Activated CD4-positive, alpha-beta T cell treated with anti-CD3 and anti-CD28 coated beads, Interleukin-2, Interleukin-4, amounts not matched to agents 100 ng/mL and 50 ng/mL, durations not matched to agents 16 hours and 8 hours (primary cell): ENCODE data around the gene OLR1.

Experiments used
- DNase-seq: peaks from one replicate; pipeline ENCODE4 v3.0.0-alpha.2; 2020; ENCODE audit warnings: low spot score

OLR1 gene

GRCh38 chr12:10153271-10154144 is 18.4 kb downstream of the OLR1 start:
- peak; percentile 62 for DNase-seq

DNA sequence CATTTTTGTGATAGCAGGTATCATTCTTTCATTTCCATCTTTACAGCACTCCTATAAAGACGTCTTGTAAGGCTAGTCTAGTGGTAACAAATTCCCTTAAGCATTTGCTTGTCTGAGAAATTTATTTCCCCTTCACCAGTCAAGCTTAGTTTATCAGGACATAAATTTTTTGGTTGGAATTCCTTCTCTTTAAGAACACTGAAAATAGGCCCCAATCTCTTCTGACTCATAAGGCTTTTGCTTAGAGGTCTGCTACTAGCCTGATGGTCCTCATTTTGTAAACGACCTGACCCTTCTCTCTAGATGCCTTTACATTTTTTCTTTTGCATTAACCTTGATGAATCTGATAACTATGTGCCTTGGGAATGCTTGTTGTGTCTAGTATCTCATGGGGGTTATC is 20.3 kb downstream of the OLR1 start:
- no peak for DNase-seq

GRCh38 chr12:10147714-10148403 is 24.1 kb downstream of the OLR1 start:
- peak; percentile 36 for DNase-seq

DNA sequence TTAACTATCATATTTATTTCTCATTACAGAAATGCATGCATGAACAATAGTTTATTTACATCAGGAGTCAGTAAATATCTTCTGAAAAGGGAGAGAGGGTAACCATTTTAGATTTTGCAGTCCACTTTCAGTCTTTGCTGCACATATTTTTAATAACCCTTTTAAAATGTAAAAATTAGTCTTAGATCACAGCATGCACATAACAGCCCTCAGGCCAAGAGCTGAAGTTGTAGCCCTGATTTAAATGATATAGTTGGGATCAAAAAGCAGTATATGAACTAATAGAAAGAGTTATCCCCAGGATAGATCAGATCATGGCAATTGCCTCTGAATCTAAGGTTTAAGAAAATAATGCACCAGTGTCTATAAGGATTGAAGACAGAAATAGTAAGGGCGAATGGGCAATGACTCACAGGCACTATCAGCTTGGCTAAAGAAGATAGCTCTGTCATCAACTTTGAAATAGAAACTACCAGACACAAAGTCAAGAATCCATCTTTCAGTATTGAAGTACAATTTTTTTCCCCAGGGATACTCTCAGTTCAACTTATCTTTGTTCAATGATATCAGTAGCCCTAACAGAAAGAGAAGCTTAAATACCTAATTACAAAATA is 28.8 kb downstream of the OLR1 start:
- DNase-seq = no peak

- peak; percentile 44 for DNase-seq
These were observed 31.9 kb downstream of the OLR1 start for GRCh38 chr12:10140001-10140400.

DNA sequence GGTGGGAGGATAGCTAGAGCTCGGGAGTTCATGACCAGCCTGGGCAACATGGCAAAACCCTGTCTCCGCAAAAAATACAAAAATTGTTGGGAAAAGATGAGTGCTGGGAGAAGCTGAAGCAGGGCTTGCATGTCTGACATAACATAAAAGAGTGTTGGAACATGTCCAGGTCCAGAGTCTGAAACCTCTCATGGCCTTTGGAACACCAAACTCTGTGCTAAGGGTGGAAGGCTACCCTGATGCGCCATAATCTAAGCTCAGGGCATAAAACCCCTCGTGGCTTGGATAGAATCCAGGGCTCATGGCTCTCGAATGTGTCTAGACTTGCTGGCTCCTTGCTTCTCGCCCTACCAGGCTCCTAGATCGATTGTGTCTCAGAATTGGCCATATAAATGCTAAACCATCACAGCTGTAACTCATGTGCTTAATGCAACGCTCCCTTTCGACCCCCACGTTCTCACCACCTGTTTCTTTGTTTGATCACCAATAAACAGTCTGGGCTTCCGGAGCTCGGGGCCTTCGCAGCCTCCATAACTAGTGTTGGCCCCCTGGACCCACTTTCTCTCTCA is 35.2 kb downstream of the OLR1 start:
- DNase-seq = no peak

DNA sequence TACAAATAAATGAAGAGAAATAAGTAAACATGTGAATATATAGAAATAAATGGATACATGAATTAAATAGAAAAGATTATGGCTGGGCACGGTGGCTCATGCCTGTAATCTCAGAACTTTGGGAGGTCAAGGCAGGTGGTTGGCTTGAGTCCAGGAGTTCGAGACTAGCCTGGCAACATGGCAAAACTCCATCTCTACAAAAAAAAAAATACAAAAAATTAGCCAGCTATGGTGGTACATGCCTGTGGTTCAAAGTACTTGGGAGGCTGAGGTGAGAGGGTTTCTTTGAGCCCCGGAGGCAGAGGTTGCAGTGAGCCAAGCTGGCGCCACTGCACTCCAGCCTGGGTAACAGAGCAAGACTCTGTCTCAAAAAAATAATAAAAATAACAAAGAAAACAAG is 36.8 kb downstream of the OLR1 start:
- DNase-seq = no peak

DNA sequence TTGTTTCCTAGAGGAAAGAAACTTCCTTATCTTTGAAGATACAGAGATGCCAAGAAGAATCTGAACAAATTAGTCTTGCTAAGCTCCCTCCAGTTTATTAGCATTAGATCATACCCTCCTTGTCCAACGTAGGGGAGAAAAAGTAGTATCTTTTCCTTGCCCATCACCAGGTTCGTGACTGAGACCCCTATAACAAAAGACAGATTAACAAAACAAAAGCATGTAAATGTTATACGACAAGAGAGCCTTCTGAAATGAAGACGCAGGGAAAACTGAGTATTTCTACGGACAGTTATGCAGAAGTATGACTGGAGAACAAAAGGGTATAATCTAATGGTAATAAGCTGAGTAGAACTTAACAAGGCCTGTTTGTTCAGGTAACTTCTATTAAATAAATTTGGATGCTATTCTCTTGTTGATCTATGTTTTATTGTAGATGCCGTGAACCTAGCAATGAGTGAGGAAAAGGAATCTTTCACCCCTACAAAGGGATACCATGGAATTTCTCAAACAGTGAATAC is 39.0 kb downstream of the OLR1 start:
- no peak for DNase-seq

GRCh38 chr12:10131111-10131690 is 40.7 kb downstream of the OLR1 start:
- DNase-seq = no peak

DNA sequence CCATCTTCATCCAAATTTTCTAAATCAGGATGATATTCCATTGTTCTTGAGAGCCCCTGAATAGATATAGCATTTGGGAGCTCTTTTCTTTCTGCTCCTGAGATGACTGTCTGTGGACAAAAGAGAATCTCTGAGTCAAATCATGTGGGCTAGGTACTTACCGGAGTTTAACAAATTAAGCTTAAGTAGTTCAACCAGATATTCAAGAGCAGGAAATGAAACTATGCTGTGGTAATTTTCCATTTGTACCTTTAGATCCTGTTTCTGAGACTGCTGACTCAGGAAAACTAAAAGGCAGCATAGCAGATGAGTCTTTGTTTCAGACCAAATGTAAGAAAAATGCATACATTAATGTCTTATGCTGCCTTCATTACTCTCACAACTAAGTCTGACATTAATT is 41.9 kb downstream of the OLR1 start, which contains the start of gene CLEC7A:
Gene CLEC7A (minus strand): TSS at position 158 of the 400 bp plus-strand sequence. CDS start 117 bp downstream, at position 41.
- peak; percentile 42 for DNase-seq

GRCh38 chr12:10128687-10129086 is 43.2 kb downstream of the OLR1 start:
- DNase-seq = no peak

GRCh38 chr12:10126413-10126812 is 45.5 kb downstream of the OLR1 start:
- DNase-seq = peak; percentile 11

DNA sequence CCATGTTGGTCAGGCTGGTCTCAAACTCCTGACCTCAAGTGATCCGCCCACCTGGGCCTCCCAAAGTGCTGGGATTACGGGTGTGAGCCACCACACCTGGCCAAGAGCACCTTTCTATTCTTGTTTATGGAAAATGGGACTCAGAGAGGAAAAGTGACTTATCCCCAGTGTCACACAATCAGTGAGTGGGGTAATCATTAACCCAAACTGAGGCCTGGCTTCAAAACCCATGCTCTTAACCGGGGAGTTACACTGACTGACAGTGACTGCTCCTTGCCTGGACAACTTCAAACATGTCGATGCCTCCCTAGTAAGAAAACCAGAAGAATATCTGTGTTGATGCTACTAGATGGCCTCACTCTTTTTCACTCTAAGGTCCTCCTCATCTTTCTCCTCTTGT is 49.2 kb downstream of the OLR1 start:
- no peak for DNase-seq

- no peak for DNase-seq
These were observed 50.7 kb downstream of the OLR1 start for GRCh38 chr12:10121278-10121677.

- no peak for DNase-seq
These were observed 52.9 kb downstream of the OLR1 start for GRCh38 chr12:10119066-10119465.

DNA sequence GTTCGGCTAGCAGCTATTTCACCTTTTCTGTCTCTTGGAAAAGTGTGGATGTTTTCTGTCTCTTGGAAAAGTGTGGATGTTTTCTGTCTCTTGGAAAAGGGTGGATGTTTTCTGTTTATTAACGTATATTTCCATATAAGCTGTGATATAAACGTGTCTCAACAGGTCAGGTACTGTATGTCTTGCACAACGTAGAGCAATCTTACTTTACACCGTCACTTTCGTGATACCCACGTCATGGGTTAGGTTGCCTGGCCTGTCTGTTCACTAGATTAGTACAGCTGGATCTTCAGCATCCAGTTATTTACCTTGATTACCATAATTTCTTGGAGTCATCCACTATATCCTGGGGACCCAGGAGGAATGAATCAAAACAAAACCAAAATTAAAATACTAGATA is 56.0 kb downstream of the OLR1 start:
- no peak for DNase-seq

DNA sequence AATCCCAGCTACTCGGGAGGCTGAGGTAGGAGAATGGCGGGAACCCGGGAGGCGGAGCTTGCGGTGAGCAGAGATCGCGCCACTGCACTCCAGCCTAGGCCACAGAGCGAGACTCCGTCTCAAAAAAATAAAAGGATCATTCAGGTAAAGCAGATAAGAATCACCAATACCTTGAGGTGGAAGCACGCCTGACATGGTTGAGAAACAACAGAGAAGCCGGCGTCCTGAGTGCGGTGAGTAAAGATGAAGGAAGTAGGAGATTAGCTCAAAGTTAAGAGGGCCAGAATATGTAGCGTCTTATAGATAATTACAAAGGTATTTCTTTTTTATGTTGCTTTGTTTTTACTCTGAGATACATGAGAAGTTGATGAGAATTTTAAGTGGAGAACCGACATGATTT is 56.6 kb downstream of the OLR1 start:
- no peak for DNase-seq

- DNase-seq = no peak
These were observed 58.0 kb downstream of the OLR1 start for GRCh38 chr12:10113920-10114319.

DNA sequence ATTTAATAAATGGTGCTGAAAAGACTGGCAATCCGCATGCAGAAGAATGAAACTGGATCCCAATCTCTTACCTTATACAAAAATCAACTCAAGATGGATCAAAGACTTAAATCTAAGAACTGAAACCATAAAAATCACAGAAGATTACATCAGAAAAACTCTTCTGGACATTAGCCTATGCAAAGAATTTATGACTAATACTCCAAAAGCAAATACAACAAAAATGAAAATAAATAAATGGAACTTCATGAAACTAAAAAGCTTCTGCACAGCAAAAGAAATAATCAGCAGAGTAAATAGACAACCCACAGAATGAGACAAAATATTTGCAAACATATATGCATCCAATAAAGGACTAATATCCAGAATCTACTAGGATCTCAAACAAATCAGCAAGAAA is 58.9 kb downstream of the OLR1 start:
- DNase-seq = no peak

DNA sequence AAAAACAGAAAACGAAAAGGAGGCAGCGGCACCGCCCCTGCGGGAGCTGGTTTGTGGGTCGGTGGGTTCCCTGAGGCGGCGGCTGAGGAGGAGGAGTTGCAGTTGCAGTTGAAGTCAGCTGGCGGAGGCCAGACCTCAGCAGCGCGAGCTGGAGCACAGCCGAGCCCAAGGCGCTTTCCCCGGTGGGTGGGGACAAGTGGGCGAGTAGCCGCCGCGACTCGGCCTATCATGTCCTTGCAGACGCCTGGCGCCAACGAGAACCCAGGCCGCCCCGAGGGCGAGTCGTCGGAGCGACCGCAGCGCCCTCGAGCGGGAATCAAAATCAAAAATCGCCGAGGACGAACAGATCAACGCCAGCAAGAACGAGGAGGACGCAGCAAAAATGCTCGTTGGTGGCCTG is 60.5 kb downstream of the OLR1 start:
- DNase-seq = no peak

DNA sequence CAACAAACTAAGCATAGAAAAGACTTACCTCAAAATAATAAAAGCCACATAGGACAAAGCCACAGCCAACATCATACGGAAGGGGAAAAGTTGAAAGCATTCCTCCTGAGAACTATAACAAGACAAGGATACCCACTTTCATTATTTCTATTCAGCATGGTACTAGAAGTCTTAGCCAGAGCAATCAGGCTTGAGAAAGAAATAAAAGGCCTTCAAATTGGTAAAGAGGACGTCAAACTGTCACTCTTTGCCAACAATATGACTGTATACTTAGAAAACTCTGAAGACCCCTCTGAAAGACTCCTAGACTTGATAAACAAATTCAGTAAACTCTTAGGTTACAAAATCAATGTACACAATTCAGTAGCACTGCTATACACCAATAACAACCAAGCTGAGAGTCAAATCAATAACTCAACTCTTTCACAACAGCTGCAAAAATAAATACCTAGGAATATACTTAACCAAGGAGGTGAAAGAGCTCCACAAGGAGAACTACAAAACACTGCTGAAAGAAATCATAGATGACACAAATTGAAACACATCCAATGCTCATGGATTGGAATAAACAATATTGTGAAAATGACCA is 61.6 kb downstream of the OLR1 start:
- no peak for DNase-seq
